CD4-positive, alpha-beta T cell (primary cell): ENCODE measurements around the gene HERC3. TPM values are rescaled to one million over a fixed set of nuclear protein-coding genes. Genes with fewer than 3 reads are reported as not detected.

Source experiments
- ATAC-seq: fragments of 200-7000 bp; cut with Tn5 transposase; one replicate; pipeline ENCODE4 v1.10.0; 2022; ENCODE audit warnings: mild to moderate bottlenecking; ENCODE audit not compliant: poor library complexity
- CTCF ChIA-PET: fragments of 350-600 bp; sonication (Branson Sonifier 250); formaldehyde crosslinking; loops from one replicate; lab custom pipeline; 2021; ENCODE audit warnings: antibody characterized with exemption, inconsistent platforms; lab: Charles Lee
- POLR2A ChIA-PET: fragments of 350-600 bp; sonication (Branson Sonifier 250); formaldehyde crosslinking; loops from one replicate; lab custom pipeline; 2021; ENCODE audit warnings: antibody characterized with exemption, inconsistent platforms; lab: Charles Lee
- DNase-seq, 14 experiments: peaks; one replicate each; pipeline ENCODE4 v3.0.0-alpha.2; 2013 to 2020; ENCODE audit warnings: mixed read lengths in 2 of 14
- H3K27ac ChIP-seq, 2 donors: one replicate each; pipeline versions ENCODE4 v1.5.1 to v1.7.0; 2013; ENCODE audit warnings: low read length in 2 of 2, low read depth in 1 of 2, mild to moderate bottlenecking in 1 of 2
- H3K27me3 ChIP-seq, 2 experiments: 1 replicate in 1 of 2; 2 replicates in 1 of 2; pipeline versions ENCODE4 v1.6.1 to v1.7.0; 2013; ENCODE audit warnings: low read length in 2 of 2, control low read depth in 1 of 2, mild to moderate bottlenecking in 1 of 2, moderate library complexity in 1 of 2; ENCODE audit not compliant: insufficient read depth in 2 of 2, control insufficient read depth in 1 of 2
- H3K36me3 ChIP-seq: one replicate; pipeline ENCODE4 v1.6.1; 2013; ENCODE audit warnings: low read length, control low read depth; ENCODE audit not compliant: insufficient read depth
- H3K4me1 ChIP-seq: one replicate; pipeline ENCODE4 v1.6.1; 2013; ENCODE audit warnings: low read length, control low read depth; ENCODE audit not compliant: insufficient read depth
- H3K4me3 ChIP-seq: one replicate; pipeline ENCODE4 v1.5.1; 2013; ENCODE audit warnings: mild to moderate bottlenecking, low read length, moderate library complexity
- H3K9me3 ChIP-seq, 2 experiments: 1 replicate in 1 of 2; 2 replicates in 1 of 2; pipeline versions ENCODE4 v1.6.1 to v1.7.0; 2013; ENCODE audit warnings: low read length in 2 of 2, mild to moderate bottlenecking in 2 of 2, control low read depth in 1 of 2, moderate library complexity in 1 of 2; ENCODE audit not compliant: control insufficient read depth in 1 of 2, insufficient read depth in 1 of 2
- H3K27ac Mint-ChIP-seq: one replicate; pipeline ENCODE4 v1.8.0; 2020; ENCODE audit warnings: mixed read lengths
- H3K27me3 Mint-ChIP-seq: one replicate; pipeline ENCODE4 v1.8.0; 2021; ENCODE audit warnings: mixed read lengths
- H3K36me3 Mint-ChIP-seq: one replicate; pipeline ENCODE4 v1.8.0; 2021; ENCODE audit warnings: low read depth, mixed read lengths
- H3K4me1 Mint-ChIP-seq: one replicate; pipeline ENCODE4 v1.8.0; 2021; ENCODE audit warnings: low read depth, mixed read lengths
- H3K4me3 Mint-ChIP-seq: one replicate; pipeline ENCODE4 v1.8.0; 2020; ENCODE audit warnings: mild to moderate bottlenecking, mixed read lengths
- H3K9me3 Mint-ChIP-seq: one replicate; pipeline ENCODE4 v1.8.0; 2020; ENCODE audit warnings: mixed read lengths
- CTCF ChIP-seq: fragments of 200-600 bp; IDR thresholded peaks from one replicate; pipeline ENCODE4 v1.8.0; 2022; ENCODE audit warnings: antibody characterized with exemption, mild to moderate bottlenecking
- intact Hi-C, 2 experiments: fragments of 100-400 bp; cut with DNase I in 1 of 2; cut with micrococcal nuclease in 1 of 2; formaldehyde crosslinking; loops; one replicate each; pipeline versions ENCODE4 v1.15.1 to v1.9.0; 2023 to 2025; cut with DNase I, micrococcal nuclease
- total RNA-seq, 174 experiments: library from RNA in 2 of 174; stranded (reverse) in 2 of 174; gene quantifications; one replicate each; pipeline ENCODE4 v1.2.3 and lab custom pipeline; 2021 to 2026

The HERC3 gene
- total RNA-seq, 2 experiments from 2014 or later, result 63.1 to 66.4 TPM

GRCh38 chr4:88610771-88611170, 18.5 kb downstream of the HERC3 start:
- Histone ChIP-seq H3K27ac (peak overlapping the region; percentile 80 to 87), H3K36me3 (peaks cover 40% of the 10 kb centered on the region), H3K27me3 (no peaks in the 10 kb centered on the region), H3K9me3 (peaks cover 0 to 3% of the 10 kb centered on the region in 2 experiments), H3K4me3 (no peak overlapping the region), H3K4me1 (peaks cover 51% of the 10 kb centered on the region)
- ChIA-PET CTCF (interaction anchor here (0.6 to 1.0 kb wide), 2 partner anchors 15 to 17 kb away, joined by 3 to 7 read pairs; no protein-coding TSS in a partner anchor), POLR2A (interaction anchor here (0.8 to 6.6 kb wide), 3 partner anchors 10 to 17 kb away, joined by 3 to 152 read pairs (median 67); partner anchors contain the start of gene HERC3)
- no peak for TF ChIP-seq CTCF
- Mint-ChIP-seq H3K4me1 (peaks cover 89% of the 10 kb centered on the region), H3K27me3 (no peaks in the 10 kb centered on the region), H3K9me3 (peaks cover 3% of the 10 kb centered on the region), H3K4me3 (peak overlapping the region; percentile 37), H3K27ac (peak overlapping the region; percentile 95), H3K36me3 (peaks cover 74% of the 10 kb centered on the region)
- ATAC-seq (no peak), DNase-seq (no peak)
- intact Hi-C loops, result loop anchor here (2.0 to 5.0 kb wide), 3 partner anchors 16 to 328 kb away; partner anchors contain the start of gene PPM1K (in 1 of the 2)

- Histone ChIP-seq H3K27me3 (no peaks in the 10 kb centered on the region), H3K27ac (peak overlapping the region; percentile 80 to 87), H3K4me1 (peaks cover 44% of the 10 kb centered on the region), H3K9me3 (no peaks in the 10 kb centered on the region), H3K36me3 (peaks cover 20% of the 10 kb centered on the region), H3K4me3 (peak overlapping the region; percentile 30)
- ChIA-PET POLR2A (interaction anchor here (0.7 to 6.6 kb wide), 16 partner anchors 10 to 1223 kb away, joined by 3 to 152 read pairs (median 5); partner anchors contain the start of genes HERC3, HERC5, HERC6 and HSD17B11), CTCF (interaction anchor here (0.5 to 2.9 kb wide), 6 partner anchors 14 to 74 kb away, joined by 3 to 17 read pairs (median 8); partner anchors contain the start of gene HERC3)
- DNase-seq (peak in 12 of 14 experiments; percentile 20 to 90 (median 40)), ATAC-seq (peak; percentile 95)
- H3K4me3 Mint-ChIP-seq, result peak overlapping the region; percentile 80
- H3K36me3 Mint-ChIP-seq, result peaks cover 64% of the 10 kb centered on the region
- intact Hi-C loops, result loop anchor here in 1 of 2 experiments (1.0 to 5.0 kb wide), 3 partner anchors 21 to 331 kb away; partner anchors contain the start of genes HERC3 and PPM1K
- no peaks in the 10 kb centered on the region for H3K27me3 Mint-ChIP-seq
- peak overlapping the region; percentile 95 for H3K27ac Mint-ChIP-seq
- peaks cover 86% of the 10 kb centered on the region for H3K4me1 Mint-ChIP-seq
- H3K9me3 Mint-ChIP-seq, result no peaks in the 10 kb centered on the region
- TF ChIP-seq CTCF, result no peak
Observed at GRCh38 chr4:88613417-88613875, 21.2 kb downstream of the HERC3 start.

- DNase-seq (no peak), ATAC-seq (no peak)
- intact Hi-C loops, result loop anchor here in 1 of 2 experiments (5.0 kb wide), 2 partner anchors 33 to 332 kb away; partner anchors contain the start of gene PPM1K
- no peaks in the 10 kb centered on the region for H3K9me3 ChIP-seq
- Mint-ChIP-seq H3K36me3 (peaks cover 64% of the 10 kb centered on the region), H3K9me3 (no peaks in the 10 kb centered on the region), H3K4me1 (peaks cover 86% of the 10 kb centered on the region), H3K27ac (peak overlapping the region; percentile 95), H3K27me3 (no peaks in the 10 kb centered on the region), H3K4me3 (no peak overlapping the region)
- H3K4me3 ChIP-seq, result no peak overlapping the region
- H3K27me3 ChIP-seq, result no peaks in the 10 kb centered on the region
- TF ChIP-seq CTCF, result no peak
- peaks cover 19% of the 10 kb centered on the region for H3K36me3 ChIP-seq
- H3K27ac ChIP-seq, result peak overlapping the region; percentile 80 to 87
- H3K4me1 ChIP-seq, result peaks cover 41% of the 10 kb centered on the region
- ChIA-PET CTCF (interaction anchor here (2.1 to 2.9 kb wide), 2 partner anchors 16 to 75 kb away, joined by 8 to 17 read pairs; no protein-coding TSS in a partner anchor), POLR2A (interaction anchor here (0.6 to 6.6 kb wide), 15 partner anchors 9 to 681 kb away, joined by 3 to 152 read pairs (median 5); partner anchors contain the start of genes HERC3, HERC5, HERC6 and NAP1L5)
Observed at GRCh38 chr4:88614058-88614457, 21.8 kb downstream of the HERC3 start.
